IMR-90 (cell line): ENCODE results near the gene FOXD4L3. TPM values are rescaled to one million over a fixed set of nuclear protein-coding genes. Genes with fewer than 3 reads are reported as not detected.
"Not testable (repeated sequence)": the region's sequence is repeated elsewhere in the genome, so short reads cannot be mapped to it uniquely, and the experiment has no call there.

Source experiments
- ATAC-seq: fragments of 200-7000 bp; cut with Tn5 transposase; 2 replicates; pipeline ENCODE4 v1.9.1; 2020; ENCODE audit warnings: low read depth, mild to moderate bottlenecking, moderate library complexity
- BruUV-seq: library from RNA; stranded (reverse); fragments of 400-500 nt; replicated peaks from 2 replicates; lab custom pipeline; 2021; lab: Mats Ljungman, UMichigan
- CTCF ChIA-PET: fragments of 300-600 bp; formaldehyde crosslinking; extraction: SDS; loops from one replicate; lab custom pipeline; 2021; ENCODE audit warnings: antibody characterized with exemption; lab: Yijun Ruan, JAX
- POLR2A ChIA-PET: fragments of 300-600 bp; sonication (Branson Sonifier 250); formaldehyde crosslinking; loops from one replicate; lab custom pipeline; 2022; ENCODE audit warnings: antibody characterized with exemption; ENCODE audit not compliant: unreplicated experiment; lab: Charles Lee
- DNase-seq: peaks from one replicate; pipeline ENCODE4 v3.0.0; 2013
- H2AFZ ChIP-seq: replicated peaks from 2 replicates; pipeline ENCODE3; 2013; ENCODE audit warnings: low read length, mild to moderate bottlenecking; ENCODE audit not compliant: poor library complexity
- H2AK5ac ChIP-seq: 2 replicates; pipeline ENCODE4 v1.6.1; 2013; ENCODE audit warnings: low read depth, low read length, inconsistent platforms
- H2AK9ac ChIP-seq: replicated peaks from 2 replicates; pipeline ENCODE3; 2013; ENCODE audit warnings: mild to moderate bottlenecking, low read depth, low read length, moderate library complexity; ENCODE audit not compliant: poor library complexity
- H2BK120ac ChIP-seq: 2 replicates; pipeline ENCODE4 v1.6.1; 2013; ENCODE audit warnings: low read depth, low read length, inconsistent platforms
- H2BK15ac ChIP-seq: 3 replicates; pipeline ENCODE4 v1.6.1; 2013; ENCODE audit warnings: low read depth, low read length, inconsistent platforms
- H2BK20ac ChIP-seq: 2 replicates; pipeline ENCODE4 v1.6.1; 2013; ENCODE audit warnings: low read depth, mild to moderate bottlenecking, inconsistent platforms, low read length, moderate library complexity
- H2BK5ac ChIP-seq: 2 replicates; pipeline ENCODE4 v1.6.1; 2013; ENCODE audit warnings: mild to moderate bottlenecking, low read depth, low read length, inconsistent platforms; ENCODE audit not compliant: poor library complexity, severe bottlenecking
- H3K14ac ChIP-seq: replicated peaks from 2 replicates; pipeline ENCODE4 v1.6.1; 2013; ENCODE audit warnings: low read depth, low read length, inconsistent platforms
- H3K18ac ChIP-seq: 2 replicates; pipeline ENCODE4 v1.6.1; 2013; ENCODE audit warnings: low read depth, low read length, control low read depth
- H3K23ac ChIP-seq: 2 replicates; pipeline ENCODE4 v1.6.1; 2013; ENCODE audit warnings: low read depth, low read length, inconsistent platforms
- H3K27ac ChIP-seq: 2 replicates; pipeline ENCODE4 v1.5.1; 2013; ENCODE audit warnings: mild to moderate bottlenecking, control low read depth, low read length; ENCODE audit not compliant: insufficient read depth
- H3K27me3 ChIP-seq: 2 replicates; pipeline ENCODE4 v1.6.1; 2013; ENCODE audit warnings: low read length; ENCODE audit not compliant: control insufficient read depth, insufficient read depth
- H3K36me3 ChIP-seq: 2 replicates; pipeline ENCODE4 v1.6.1; 2013; ENCODE audit warnings: low read length, mixed read lengths; ENCODE audit not compliant: control insufficient read depth, insufficient read depth
- H3K4ac ChIP-seq: 2 replicates; pipeline ENCODE4 v1.6.1; 2013; ENCODE audit warnings: low read depth, low read length, inconsistent platforms
- H3K4me1 ChIP-seq: 2 replicates; pipeline ENCODE4 v1.6.1; 2013; ENCODE audit warnings: low read length, mixed read lengths; ENCODE audit not compliant: control insufficient read depth, insufficient read depth
- H3K4me2 ChIP-seq: 2 replicates; pipeline ENCODE4 v1.6.1; 2013; ENCODE audit warnings: low read depth, mild to moderate bottlenecking, control low read depth, low read length, moderate library complexity
- H3K4me3 ChIP-seq: 2 replicates; pipeline ENCODE4 v1.5.1; 2013; ENCODE audit warnings: low read depth, mild to moderate bottlenecking, control low read depth, low read length, moderate library complexity; ENCODE audit not compliant: insufficient read depth
- H3K56ac ChIP-seq: 2 replicates; pipeline ENCODE4 v1.6.1; 2013; ENCODE audit warnings: low read length, inconsistent platforms; ENCODE audit not compliant: insufficient read depth; ENCODE audit errors: extremely low read depth
- H3K79me1 ChIP-seq, 2 experiments: 2 replicates each; pipeline ENCODE4 v1.6.1; 2013; ENCODE audit warnings: low read length in 2 of 2, inconsistent platforms in 1 of 2, low read depth in 1 of 2
- H3K9ac ChIP-seq: 2 replicates; pipeline ENCODE4 v1.6.1; 2013; ENCODE audit warnings: low read depth, low read length, control low read depth
- H3K9me1 ChIP-seq: 2 replicates; pipeline ENCODE4 v1.6.1; 2013; ENCODE audit warnings: low read length, inconsistent platforms; ENCODE audit not compliant: insufficient read depth
- H3K9me3 ChIP-seq: 2 replicates; pipeline ENCODE4 v1.6.1; 2013; ENCODE audit warnings: low read length; ENCODE audit not compliant: control insufficient read depth, insufficient read depth
- H4K20me1 ChIP-seq: 2 replicates; pipeline ENCODE4 v1.6.1; 2013; ENCODE audit warnings: low read length, inconsistent platforms; ENCODE audit not compliant: insufficient read depth
- H4K5ac ChIP-seq: 2 replicates; pipeline ENCODE4 v1.6.1; 2013; ENCODE audit warnings: mild to moderate bottlenecking, low read depth, low read length, control low read depth
- H4K8ac ChIP-seq, 2 experiments: 2 replicates each; pipeline ENCODE4 v1.6.1; 2013; ENCODE audit warnings: low read depth in 2 of 2, low read length in 2 of 2, control low read depth in 1 of 2, inconsistent platforms in 1 of 2
- H4K91ac ChIP-seq: 2 replicates; pipeline ENCODE4 v1.6.1; 2013; ENCODE audit warnings: low read depth, low read length, inconsistent platforms; ENCODE audit not compliant: insufficient read depth
- WGBS, 2 experiments: methylation state at CpG; one replicate each; pipeline versions ENCODE4 v1.1.5 to v1.1.7; 2013; ENCODE audit warnings: missing lambda C conversion rate in 2 of 2; ENCODE audit not compliant: insufficient read length in 1 of 2; ENCODE audit errors: extremely low coverage in 2 of 2; 5-methylcytosine and 5-hydroxymethylcytosine counted together
- dilution Hi-C: fragments of 300-500 bp; cut with HindIII; formaldehyde crosslinking; loops from one replicate; pipeline ENCODE4 v1.14.3; 2018; ENCODE audit warnings: low sequenced_read_pairs; ENCODE audit not compliant: unreplicated experiment
- in situ Hi-C: fragments of 300-500 bp; cut with MboI; formaldehyde crosslinking; loops from 3 replicates; pipeline ENCODE4 v1.14.3; 2019; ENCODE audit warnings: low sequenced_read_pairs, inconsistent platforms, mixed read lengths
- intact Hi-C: fragments of 100-400 bp; cut with micrococcal nuclease; formaldehyde crosslinking; loops from 2 replicates; pipeline ENCODE4 v1.10.0; 2022
- polyA plus RNA-seq, 3 experiments: library from polyadenylated mRNA; depleted of rRNA; stranded (reverse); fragments of >200 nt; gene quantifications; 2 replicates each; pipeline ENCODE4 v1.2.3, GENCODE V29; 2012; ENCODE audit warnings: low replicate concordance in 1 of 3
- total RNA-seq: library from RNA; depleted of rRNA; stranded (reverse); fragments of >200 nt; gene quantifications from 2 replicates; pipeline ENCODE4 v1.2.3, GENCODE V29; 2012

FOXD4L3 gene
- total and polyA plus RNA-seq, 2 of the 4 experiments (the other 2 are of a cell fraction), result not detected

GRCh38 chr9:68343242-68343641 is 40.6 kb downstream of the FOXD4L3 start:
- H2BK20ac ChIP-seq, H3K9me1 ChIP-seq, H4K91ac ChIP-seq, H2AK5ac ChIP-seq, H4K5ac ChIP-seq, H2AFZ ChIP-seq, H3K27me3 ChIP-seq, H2AK9ac ChIP-seq, H3K56ac ChIP-seq, H3K23ac ChIP-seq, H4K20me1 ChIP-seq, ATAC-seq, H3K36me3 ChIP-seq, H2BK120ac ChIP-seq, H3K14ac ChIP-seq, H3K79me1 ChIP-seq, H2BK15ac ChIP-seq, dilution Hi-C loops, H3K27ac ChIP-seq, H3K4me3 ChIP-seq, H3K4me1 ChIP-seq, H2BK5ac ChIP-seq, DNase-seq, in situ Hi-C loops, H3K4me2 ChIP-seq, H3K9me3 ChIP-seq, POLR2A ChIA-PET, H4K8ac ChIP-seq, H3K18ac ChIP-seq, BruUV-seq, H3K4ac ChIP-seq, H3K9ac ChIP-seq: not testable (repeated sequence)
- intact Hi-C loops, result loop anchor here (2.0 to 10.0 kb wide), 2 partner anchors 164 to 652 kb away; no protein-coding TSS in a partner anchor
- no CpG with 5 or more reads among the region's 4 CpGs for WGBS, 2 experiments
- CTCF ChIA-PET, result interaction anchor here (0.6 kb wide), 2 partner anchors 164 to 217 kb away, joined by 3 to 4 read pairs; no protein-coding TSS in a partner anchor

GRCh38 chr9:68343992-68344391 is 41.3 kb downstream of the FOXD4L3 start:
- H3K14ac ChIP-seq, H3K79me1 ChIP-seq, H3K56ac ChIP-seq, H2BK120ac ChIP-seq, H3K18ac ChIP-seq, H2BK20ac ChIP-seq, H3K27me3 ChIP-seq, H3K9ac ChIP-seq, H3K4me2 ChIP-seq, H4K91ac ChIP-seq, H3K36me3 ChIP-seq, H3K27ac ChIP-seq, H4K20me1 ChIP-seq, H2BK5ac ChIP-seq, H3K23ac ChIP-seq, H3K4me3 ChIP-seq, CTCF ChIA-PET, in situ Hi-C loops, ATAC-seq, H4K8ac ChIP-seq, H3K9me3 ChIP-seq, BruUV-seq, dilution Hi-C loops, H3K4ac ChIP-seq, H3K4me1 ChIP-seq, H2AFZ ChIP-seq, DNase-seq, H2AK9ac ChIP-seq, H2BK15ac ChIP-seq, POLR2A ChIA-PET, H2AK5ac ChIP-seq, H4K5ac ChIP-seq, H3K9me1 ChIP-seq: not testable (repeated sequence)
- intact Hi-C loops, result loop anchor here (2.0 to 10.0 kb wide), 2 partner anchors 163 to 651 kb away; no protein-coding TSS in a partner anchor
- no CpG with 5 or more reads among the region's 4 CpGs for WGBS, 2 experiments
